NB4 (cell line): ENCODE measurements around the gene ZMPSTE24.

ENCODE experiments used
- CTCF ChIP-seq: IDR thresholded peaks from one replicate; pipeline ENCODE4 v1.5.1; 2012; ENCODE audit warnings: low read depth, low read length
- MAX ChIP-seq: IDR thresholded peaks from 2 replicates; pipeline ENCODE4 v1.6.1; 2011; ENCODE audit warnings: low read depth, low read length
- MYC ChIP-seq: IDR thresholded peaks from 2 replicates; pipeline ENCODE4 v1.6.1; 2011; ENCODE audit warnings: low read depth, low read length
- POLR2A ChIP-seq: IDR thresholded peaks from 2 replicates; pipeline ENCODE4 v1.6.1; 2011; ENCODE audit warnings: mild to moderate bottlenecking; ENCODE audit not compliant: insufficient read length; ENCODE audit errors: extremely low read depth

- TF ChIP-seq CTCF (no peak), POLR2A (no peak), MAX (no peak), MYC (no peak)
These were observed 79.4 kb downstream of the ZMPSTE24 start for GRCh38 chr1:40337443-40337842.
